Esophagus (tissue), 2 donors: ENCODE results near the gene SYT5. TPM values are rescaled to one million over a fixed set of nuclear protein-coding genes. Genes with fewer than 3 reads are reported as not detected.

ENCODE experiments used
- H3K27ac ChIP-seq, 2 donors: one replicate each; pipeline ENCODE4 v1.5.1; 2013; ENCODE audit warnings: low read depth in 2 of 2, mild to moderate bottlenecking in 2 of 2, inconsistent platforms in 1 of 2, low read length in 1 of 2, moderate library complexity in 1 of 2
- H3K27me3 ChIP-seq, 2 donors: one replicate each; pipeline ENCODE4 v1.6.1; 2013; ENCODE audit warnings: low read length in 2 of 2, control low read depth in 1 of 2, mild to moderate bottlenecking in 1 of 2; ENCODE audit not compliant: insufficient read depth in 2 of 2, control insufficient read depth in 1 of 2
- H3K36me3 ChIP-seq, 2 donors: one replicate each; pipeline ENCODE4 v1.6.1; 2013; ENCODE audit warnings: low read length in 1 of 2; ENCODE audit not compliant: control insufficient read depth in 2 of 2, insufficient read depth in 2 of 2
- H3K4me1 ChIP-seq, 2 donors: one replicate each; pipeline ENCODE4 v1.6.1; 2013; ENCODE audit warnings: low read length in 1 of 2; ENCODE audit not compliant: control insufficient read depth in 2 of 2, insufficient read depth in 2 of 2
- H3K4me3 ChIP-seq, 2 donors: one replicate each; pipeline ENCODE4 v1.5.1; 2013; ENCODE audit warnings: low read length in 2 of 2, mild to moderate bottlenecking in 2 of 2, low read depth in 1 of 2, moderate library complexity in 1 of 2
- H3K9me3 ChIP-seq, 2 donors: one replicate each; pipeline ENCODE4 v1.6.1; 2013; ENCODE audit warnings: mild to moderate bottlenecking in 2 of 2, low read depth in 1 of 2, low read length in 1 of 2, moderate library complexity in 1 of 2; ENCODE audit not compliant: control insufficient read depth in 2 of 2, insufficient read depth in 1 of 2
- WGBS, 2 donors: extraction: QIAGEN DNeasy Blood & Tissue Kit; methylation state at CpG; one replicate each; pipeline ENCODE4 v1.1.7; 2013; 5-methylcytosine and 5-hydroxymethylcytosine counted together
- polyA plus RNA-seq, 2 donors: library from polyadenylated mRNA; stranded (reverse); fragments of 200-250 nt; gene quantifications; one replicate each; pipeline ENCODE4 v1.2.3, GENCODE V29; 2013
- donor health status: healthy with polysubstance abuse.
- donor health status: Bipolar disorder and iron deficiency.

Gene SYT5
- polyA plus RNA-seq = under 1 TPM in 1 of 2 donors, not detected in 1; 0.05 TPM

DNA sequence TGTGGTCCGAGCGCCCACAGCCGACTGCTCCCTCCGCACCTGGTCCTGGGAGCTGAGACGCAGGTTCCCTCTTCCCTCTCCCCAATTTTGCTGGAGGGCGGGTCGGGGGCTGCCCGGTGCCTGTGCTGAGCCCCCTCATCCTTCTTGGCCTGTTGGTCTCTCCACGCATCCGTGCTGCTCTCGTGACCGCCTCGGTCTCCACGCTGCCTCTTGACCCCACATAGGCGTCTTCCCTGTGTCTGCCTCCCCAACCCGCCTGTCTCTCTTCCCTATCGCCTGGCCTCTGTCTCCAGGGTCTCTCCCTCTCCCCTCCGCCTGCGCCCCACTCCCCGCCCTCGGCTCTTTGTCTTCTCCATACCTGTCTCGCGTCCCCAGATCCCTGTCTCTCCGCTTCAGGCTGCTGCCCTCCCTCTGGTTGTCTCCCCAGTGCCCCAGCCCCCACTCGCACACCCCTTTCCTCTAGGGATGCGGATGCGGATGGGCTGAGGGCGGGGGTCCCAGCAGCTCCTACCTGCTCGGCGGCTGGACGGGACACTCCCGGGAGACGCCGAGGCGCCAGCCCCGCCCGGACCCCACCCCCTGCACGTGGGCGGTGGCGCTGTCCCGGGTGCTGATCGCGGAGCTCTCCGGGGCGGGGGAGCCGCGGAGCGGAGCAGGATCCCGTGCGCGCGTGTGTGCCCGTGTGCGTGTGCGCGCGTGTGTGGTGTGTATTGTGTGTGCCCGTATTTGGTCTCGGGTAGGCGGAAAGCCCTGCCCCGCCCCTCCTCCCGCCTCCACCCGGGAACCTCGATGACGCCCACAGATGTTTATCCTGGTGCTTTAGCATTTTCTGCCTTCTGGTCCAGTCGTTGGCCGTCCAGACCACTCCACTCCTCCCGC lies at the start of gene SYT5:
Gene SYT5, minus strand, starts transcription at position 684 of the 879 bp plus-strand sequence. CDS start 1,248 bp downstream, outside the sequence.
- H3K27me3 ChIP-seq = peaks cover 0 to 10% of the 10 kb centered on the region in 2 donors
- H3K36me3 ChIP-seq = no peaks in the 10 kb centered on the region
- peak within 1 kb of the TSS in 1 of 2 donors; percentile 8 for H3K4me3 ChIP-seq
- peaks cover 9 to 11% of the 10 kb centered on the region in 2 donors for H3K4me1 ChIP-seq
- H3K9me3 ChIP-seq = peaks cover 0 to 12% of the 10 kb centered on the region in 2 donors
- no peak within 1 kb of the TSS for H3K27ac ChIP-seq
- 3% methylated on average over 53 to 68 of the region's 68 CpGs for WGBS, 2 donors

DNA sequence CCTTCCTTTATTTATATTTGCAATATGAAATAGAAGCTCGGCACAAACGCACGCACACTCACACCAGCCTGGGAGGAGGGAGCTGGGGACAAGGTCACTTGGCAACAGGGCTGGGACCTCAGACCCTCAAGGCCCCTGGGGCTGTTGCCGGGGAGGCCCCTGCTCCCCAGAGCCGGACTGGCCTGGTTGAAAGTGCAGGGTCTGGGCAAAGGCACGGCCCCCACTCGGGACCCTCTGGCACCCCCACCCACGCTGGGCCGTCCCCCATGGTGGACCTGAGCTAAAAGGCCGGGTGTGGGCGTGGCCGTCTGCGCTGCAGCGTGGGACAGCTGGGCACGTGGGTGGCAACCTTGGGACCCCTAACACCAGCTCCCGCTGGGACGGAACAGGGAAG lies 49.7 kb upstream of the SYT5 start:
- no peak overlapping the region for H3K27ac ChIP-seq
- 84 to 86% methylated on average over 17 of the region's 17 CpGs for WGBS, 2 donors
- no peak overlapping the region for H3K4me3 ChIP-seq
- peaks cover 0 to 3% of the 10 kb centered on the region in 2 donors for H3K4me1 ChIP-seq
- H3K9me3 ChIP-seq = no peaks in the 10 kb centered on the region
- peaks cover 26 to 60% of the 10 kb centered on the region in 2 donors for H3K36me3 ChIP-seq
- no peaks in the 10 kb centered on the region for H3K27me3 ChIP-seq

DNA sequence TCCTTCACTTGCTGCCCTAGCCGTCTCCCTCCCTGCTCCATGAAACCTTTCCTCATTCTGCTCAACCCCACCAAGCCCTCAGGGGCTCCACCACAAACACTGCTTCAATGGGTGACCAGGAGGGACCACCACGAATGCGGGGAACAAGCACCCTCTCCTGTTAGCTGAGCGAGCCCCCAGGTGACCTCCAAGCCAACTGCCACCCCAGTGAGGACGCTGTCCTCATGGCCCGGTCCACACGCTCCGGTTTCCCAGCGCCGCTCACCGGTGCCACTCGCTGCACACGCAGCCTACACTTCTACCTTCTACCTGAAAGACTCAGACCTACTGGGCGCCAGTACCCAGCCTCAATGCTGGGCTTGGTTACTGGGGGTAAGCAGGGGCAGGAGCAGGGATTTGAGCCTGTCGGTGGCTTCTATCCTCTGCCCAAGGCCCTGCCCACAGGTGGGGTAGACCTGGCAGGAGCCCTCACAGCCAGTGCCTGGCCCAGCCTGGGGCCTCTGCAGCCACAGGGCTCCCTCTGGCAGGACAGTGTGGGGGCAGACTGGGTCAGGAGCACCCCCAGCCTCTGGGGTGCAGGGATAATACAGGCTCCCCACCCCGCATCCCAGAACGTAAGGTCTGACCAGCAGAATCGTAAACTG lies 49.2 kb upstream of the SYT5 start:
- no peak overlapping the region for H3K4me3 ChIP-seq
- H3K9me3 ChIP-seq = no peaks in the 10 kb centered on the region
- H3K27ac ChIP-seq = no peak overlapping the region
- peaks cover 0 to 3% of the 10 kb centered on the region in 2 donors for H3K4me1 ChIP-seq
- WGBS, 2 donors = 91 to 94% methylated on average over 18 of the region's 18 CpGs
- peaks cover 26 to 57% of the 10 kb centered on the region in 2 donors for H3K36me3 ChIP-seq
- H3K27me3 ChIP-seq = no peaks in the 10 kb centered on the region

DNA sequence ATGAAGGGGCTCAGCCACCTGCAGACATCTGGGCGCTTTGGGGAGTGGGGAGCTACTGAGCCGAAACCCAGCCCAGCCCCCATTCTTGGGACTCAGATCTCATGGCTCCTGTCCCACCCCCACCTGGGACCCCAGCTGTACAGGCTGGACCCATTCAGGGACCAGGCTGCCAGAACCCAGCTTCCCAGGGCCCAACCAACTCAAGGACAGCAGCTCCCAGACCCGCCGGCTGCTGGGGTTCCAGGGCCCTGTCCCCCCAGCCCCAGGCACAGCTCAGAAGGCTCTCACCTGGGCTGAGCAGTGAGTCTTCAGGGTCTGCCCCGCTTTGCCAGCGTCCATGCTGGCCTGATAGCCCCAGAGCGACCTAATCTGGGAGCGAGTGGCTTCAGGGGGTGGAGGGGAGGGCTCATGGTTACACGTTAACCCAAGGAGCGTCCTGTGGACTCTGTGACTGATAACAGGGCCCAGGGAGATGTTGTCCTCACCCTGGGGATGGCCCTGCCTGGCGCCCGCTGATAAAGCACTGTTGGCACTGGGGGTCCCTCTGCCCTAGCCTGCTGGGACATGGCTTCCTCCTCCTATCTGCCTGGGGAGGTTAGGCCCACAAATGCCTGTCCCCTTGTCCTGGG lies 48.4 kb upstream of the SYT5 start, which contains the start of gene TMEM86B:
Gene TMEM86B, minus strand, starts transcription at position 361 of the 629 bp plus-strand sequence. Its CDS starts 22 bp downstream, at position 339.
- WGBS, 2 donors = 80 to 91% methylated on average over 12 of the region's 12 CpGs
- Histone ChIP-seq H3K4me3 (no peak within 1 kb of the TSS), H3K27ac (no peak within 1 kb of the TSS), H3K36me3 (peaks cover 26 to 57% of the 10 kb centered on the region in 2 donors), H3K9me3 (no peaks in the 10 kb centered on the region), H3K27me3 (no peaks in the 10 kb centered on the region), H3K4me1 (peaks cover 0 to 3% of the 10 kb centered on the region in 2 donors)

DNA sequence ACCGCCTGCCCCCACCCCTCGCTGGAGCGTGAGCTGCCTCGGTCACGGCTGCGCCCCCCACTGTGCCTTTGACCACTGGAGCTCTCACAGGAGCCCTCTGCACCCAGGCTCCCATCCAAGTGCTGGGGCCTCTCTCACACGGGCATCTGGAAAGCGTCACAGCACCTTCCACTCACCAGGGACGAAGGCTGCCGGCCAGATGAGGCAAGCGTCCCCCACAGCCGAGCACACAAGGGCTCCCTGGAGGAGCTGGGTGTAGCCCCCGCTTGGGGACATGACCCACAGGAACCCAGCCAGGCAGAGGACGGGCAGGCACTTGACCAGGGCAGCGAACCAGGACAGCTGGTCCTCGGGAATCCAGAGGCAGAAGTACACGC lies 47.9 kb upstream of the SYT5 start:
- H3K4me1 ChIP-seq = peaks cover 0 to 3% of the 10 kb centered on the region in 2 donors
- 77 to 82% methylated on average over 17 of the region's 17 CpGs for WGBS, 2 donors
- H3K27me3 ChIP-seq = no peaks in the 10 kb centered on the region
- H3K36me3 ChIP-seq = peaks cover 26 to 57% of the 10 kb centered on the region in 2 donors
- H3K4me3 ChIP-seq = no peak overlapping the region
- H3K27ac ChIP-seq = no peak overlapping the region
- H3K9me3 ChIP-seq = no peaks in the 10 kb centered on the region

DNA sequence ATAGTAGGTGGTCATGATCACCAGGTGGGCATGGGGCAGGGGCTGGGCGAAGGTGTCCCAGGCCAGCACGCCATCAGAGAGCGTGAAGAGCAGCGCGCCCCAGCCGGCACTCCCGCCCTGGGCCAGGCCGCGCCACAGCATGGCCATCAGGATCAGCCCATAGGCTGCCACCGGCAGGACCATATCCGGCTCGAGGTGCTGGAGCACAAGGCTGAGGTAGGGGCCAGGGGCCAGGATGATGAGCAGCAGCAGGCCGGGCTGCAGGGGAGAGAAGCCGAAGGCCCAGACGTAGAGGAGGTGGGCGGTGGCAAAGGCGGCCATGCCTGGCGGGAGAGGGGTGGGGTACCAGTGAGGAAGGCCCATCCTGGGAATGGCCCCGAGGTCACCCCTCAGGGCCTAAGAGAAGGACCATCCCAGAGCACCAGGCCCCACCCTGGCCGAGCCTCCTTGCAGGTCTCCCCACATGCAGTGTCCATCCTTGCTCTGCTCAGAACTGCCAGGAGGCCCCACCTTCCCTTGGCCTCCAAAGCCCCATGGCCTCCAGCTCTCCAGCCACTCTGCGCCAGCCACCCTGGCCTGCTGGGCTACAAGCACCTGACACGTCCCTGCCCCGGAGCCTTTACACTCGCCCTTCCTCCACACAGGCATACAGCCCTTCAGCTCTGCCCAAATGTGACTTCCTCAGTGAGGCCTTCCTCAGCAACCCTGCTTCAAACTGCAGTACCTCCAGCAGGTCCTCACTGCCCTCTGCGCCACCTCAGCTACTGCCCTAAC lies 47.3 kb upstream of the SYT5 start:
- H3K4me1 ChIP-seq = peaks cover 0 to 2% of the 10 kb centered on the region in 2 donors
- no peak overlapping the region for H3K27ac ChIP-seq
- H3K36me3 ChIP-seq = peaks cover 25 to 53% of the 10 kb centered on the region in 2 donors
- no peaks in the 10 kb centered on the region for H3K9me3 ChIP-seq
- no peaks in the 10 kb centered on the region for H3K27me3 ChIP-seq
- WGBS, 2 donors = 88 to 94% methylated on average over 25 of the region's 25 CpGs
- H3K4me3 ChIP-seq = no peak overlapping the region

DNA sequence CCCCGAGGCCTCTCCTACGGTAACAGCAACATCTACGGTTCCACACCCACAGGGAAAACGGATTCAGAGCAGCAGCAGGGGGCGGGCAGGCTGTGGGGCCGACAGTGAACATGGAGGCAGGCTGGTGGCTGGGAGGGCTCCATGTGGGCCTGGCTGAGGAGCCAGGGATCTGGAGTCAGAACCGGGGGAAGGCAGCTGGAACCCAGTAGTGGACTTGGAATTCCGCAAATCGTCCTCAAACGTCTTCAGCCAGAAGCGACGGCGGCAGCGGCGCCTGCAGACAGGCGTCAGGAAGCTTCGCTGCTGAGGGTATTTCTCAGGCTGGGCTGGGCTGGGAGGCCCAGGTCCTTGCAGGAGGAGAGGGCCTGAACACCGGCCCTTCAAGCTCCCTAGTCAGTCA lies 46.7 kb upstream of the SYT5 start:
- H3K27ac ChIP-seq = no peak overlapping the region
- 77 to 85% methylated on average over 18 of the region's 18 CpGs for WGBS, 2 donors
- no peaks in the 10 kb centered on the region for H3K4me1 ChIP-seq
- peaks cover 20 to 46% of the 10 kb centered on the region in 2 donors for H3K36me3 ChIP-seq
- H3K9me3 ChIP-seq = no peaks in the 10 kb centered on the region
- H3K27me3 ChIP-seq = no peaks in the 10 kb centered on the region
- H3K4me3 ChIP-seq = no peak overlapping the region

DNA sequence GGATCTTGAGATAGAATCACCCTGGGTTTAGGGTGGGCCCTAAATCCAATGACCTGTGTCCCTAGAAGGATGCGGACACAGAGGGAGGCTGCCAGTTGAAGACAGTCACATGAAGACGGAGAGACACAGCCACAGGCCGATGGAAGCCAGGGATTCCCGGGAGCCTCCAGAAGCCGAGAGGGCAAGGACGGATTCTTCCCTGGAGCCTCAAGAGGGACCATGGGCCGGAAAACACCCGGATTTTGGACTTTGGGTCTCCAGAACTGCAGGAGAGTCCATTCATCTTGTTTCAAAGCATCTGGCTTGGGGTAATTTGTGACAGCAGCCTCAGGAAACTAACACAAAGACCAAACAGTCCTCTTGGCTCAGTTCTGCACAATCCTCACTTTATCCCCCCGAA lies 46.2 kb upstream of the SYT5 start:
- H3K4me1 ChIP-seq = no peaks in the 10 kb centered on the region
- 85 to 87% methylated on average over 9 of the region's 9 CpGs for WGBS, 2 donors
- H3K9me3 ChIP-seq = no peaks in the 10 kb centered on the region
- H3K27ac ChIP-seq = no peak overlapping the region
- no peaks in the 10 kb centered on the region for H3K27me3 ChIP-seq
- peaks cover 15 to 41% of the 10 kb centered on the region in 2 donors for H3K36me3 ChIP-seq
- no peak overlapping the region for H3K4me3 ChIP-seq
